ENCODE results near the gene TRIB2.

TRIB2 gene

DNA sequence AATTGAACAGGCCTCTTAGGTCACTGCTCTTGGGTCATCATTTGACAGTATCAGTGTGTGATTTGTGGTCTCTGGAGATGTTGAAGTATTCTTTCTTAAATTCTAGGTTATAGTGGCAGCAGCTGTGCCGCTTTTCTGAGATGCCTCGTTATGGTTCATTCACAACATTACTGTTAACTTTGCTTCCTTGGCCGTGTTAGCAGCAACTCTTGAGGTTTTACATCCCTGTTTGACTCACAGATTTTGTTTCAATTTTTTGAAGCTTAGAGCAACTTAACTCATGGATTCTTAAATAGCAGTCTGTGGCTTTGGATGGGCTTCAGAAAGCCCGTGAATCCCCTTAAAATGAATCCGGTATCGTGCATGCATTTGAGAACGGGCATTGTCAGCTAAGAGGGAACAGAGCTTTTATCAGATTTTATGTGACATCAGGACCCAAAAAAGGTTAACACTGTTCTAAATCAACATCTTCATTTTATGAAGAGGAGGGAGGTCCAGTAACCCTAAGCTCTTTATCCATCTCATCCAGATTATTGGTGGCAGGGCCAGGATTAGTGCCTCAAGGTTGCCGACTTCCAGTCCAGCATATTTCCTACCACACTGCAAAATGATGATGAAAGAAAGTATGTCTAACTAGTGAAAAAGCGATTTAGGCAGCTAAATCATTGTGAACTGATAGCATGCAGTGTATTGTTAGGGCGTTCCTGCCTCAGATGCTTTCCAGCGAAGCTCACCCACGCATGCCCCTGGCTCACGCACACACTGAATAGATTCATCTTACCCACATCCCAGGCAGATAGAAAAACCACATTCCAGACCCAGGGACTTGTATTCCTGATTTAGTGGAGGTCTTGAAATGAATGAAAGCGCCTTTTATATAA lies 5.1 kb downstream of the TRIB2 start:
- DNase-seq: peak; percentile 43 to 53

DNA sequence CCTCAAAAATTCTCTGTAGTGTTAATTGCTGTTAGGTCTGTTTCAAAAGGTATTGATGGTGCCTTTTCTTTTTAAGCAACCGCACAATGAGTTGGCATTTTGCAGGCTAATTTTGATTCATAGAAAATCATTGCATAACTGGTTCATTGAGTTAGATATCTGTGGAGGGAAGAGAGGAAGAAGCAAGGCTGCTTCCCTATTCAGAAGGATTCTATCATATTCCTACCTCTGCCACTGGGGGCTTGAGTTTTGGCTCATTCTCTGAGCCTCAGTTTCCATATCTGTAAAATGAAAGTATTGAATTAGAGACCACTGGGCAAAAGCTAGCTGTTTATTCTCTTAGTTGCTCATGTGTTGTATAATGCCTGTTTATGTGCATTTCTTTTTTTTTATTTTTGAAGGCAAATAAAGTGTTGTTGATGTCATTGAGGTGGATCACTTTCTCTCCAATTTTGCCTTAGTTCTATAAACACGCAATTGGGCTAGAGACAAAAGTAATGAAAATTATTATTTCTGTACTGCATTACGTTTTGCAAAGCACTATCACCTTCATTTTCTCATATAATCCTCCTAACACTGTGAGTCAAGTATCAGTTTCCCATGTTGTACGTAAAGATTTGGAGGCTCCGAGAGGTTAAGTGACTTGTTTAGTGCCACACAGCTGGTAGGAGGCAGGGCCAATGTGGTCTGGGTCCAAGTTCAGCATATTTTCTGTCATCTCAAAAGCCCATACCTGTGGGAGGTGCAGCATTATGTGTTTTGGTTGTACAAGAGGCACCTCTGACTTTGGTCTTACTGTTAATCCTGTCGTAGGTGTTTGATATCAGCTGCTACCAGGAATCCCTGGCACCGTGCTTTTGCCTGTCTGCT lies 5.9 kb downstream of the TRIB2 start:
- DNase-seq: no peak

DNA sequence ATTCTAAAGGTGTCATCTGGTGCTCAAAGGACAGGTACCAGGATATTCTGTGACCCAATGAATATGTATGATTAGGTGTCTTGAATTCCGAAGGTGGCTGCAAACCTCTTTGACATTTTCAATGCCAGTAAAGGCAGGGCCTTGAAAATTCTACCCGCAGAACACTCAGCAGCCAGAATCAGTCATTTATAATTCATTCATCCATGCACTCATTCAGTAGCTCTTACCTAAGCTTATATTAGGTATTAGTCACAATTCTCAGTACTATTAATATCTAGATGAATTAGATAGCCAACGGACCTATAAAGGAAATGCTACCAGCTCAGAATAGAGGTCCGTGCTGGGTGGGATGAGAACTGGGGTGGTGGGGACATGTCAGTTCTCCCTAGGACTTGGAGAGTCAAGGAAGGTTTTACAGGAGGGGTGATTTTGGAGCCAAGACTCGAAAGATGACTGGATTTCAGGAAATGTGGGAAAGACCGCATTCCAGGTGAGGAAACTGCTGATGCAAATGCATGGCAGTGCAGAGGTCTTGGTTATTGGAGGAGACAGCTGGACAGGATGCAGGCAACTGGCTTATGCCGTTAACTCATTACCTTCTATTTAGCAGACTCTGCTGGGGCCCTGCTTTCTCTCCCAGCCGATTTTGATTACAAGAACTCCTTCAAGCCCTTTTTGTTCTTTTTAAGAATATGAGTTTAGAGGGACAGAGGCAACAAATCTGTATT lies 7.2 kb downstream of the TRIB2 start:
- DNase-seq: no peak

DNA sequence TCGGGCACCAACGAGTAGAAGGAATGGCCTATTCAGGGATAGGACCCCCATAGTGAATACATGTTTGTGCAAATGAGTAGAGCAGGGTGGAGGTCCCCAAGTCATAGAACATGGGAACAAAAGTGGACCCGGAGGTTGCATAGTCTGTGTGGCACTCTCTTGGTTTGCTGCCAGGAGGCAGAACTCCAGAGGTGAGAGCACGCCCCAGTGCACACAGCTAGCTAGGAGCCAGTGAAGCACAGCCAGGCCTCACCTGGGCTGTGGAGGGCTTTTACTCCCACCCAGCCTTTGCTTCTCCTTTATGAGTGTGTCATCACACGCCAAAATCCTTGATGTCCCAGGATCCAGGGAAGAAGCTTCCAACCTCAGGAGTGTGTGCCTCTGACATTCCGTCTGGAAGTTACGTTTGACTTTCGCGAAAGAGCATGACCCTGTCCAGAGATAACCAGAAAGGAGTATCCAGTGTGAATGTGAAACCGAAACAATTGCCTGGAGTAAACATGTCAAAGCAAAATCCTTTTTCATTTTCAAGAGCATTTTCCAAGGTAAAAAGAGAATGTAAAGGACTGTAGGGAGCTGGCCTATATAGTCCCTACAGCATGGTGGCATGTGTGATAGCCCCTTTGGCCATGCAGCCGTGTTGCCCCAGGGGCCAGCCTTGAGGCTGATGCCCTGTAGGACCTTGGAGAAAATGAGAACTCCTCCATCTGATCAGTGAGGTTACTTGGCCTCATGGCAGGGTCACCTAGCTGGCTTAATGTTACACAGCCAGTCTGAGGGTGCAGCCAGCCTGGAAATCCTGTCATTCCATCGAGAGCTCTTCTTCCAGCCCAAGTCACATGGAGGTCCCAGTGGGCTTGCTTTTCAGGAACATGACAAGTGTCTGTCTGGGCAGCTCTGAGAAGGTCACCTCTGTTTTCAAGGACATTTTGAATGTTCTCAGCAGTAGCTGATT lies 8.8 kb downstream of the TRIB2 start:
- no peak for DNase-seq

DNA sequence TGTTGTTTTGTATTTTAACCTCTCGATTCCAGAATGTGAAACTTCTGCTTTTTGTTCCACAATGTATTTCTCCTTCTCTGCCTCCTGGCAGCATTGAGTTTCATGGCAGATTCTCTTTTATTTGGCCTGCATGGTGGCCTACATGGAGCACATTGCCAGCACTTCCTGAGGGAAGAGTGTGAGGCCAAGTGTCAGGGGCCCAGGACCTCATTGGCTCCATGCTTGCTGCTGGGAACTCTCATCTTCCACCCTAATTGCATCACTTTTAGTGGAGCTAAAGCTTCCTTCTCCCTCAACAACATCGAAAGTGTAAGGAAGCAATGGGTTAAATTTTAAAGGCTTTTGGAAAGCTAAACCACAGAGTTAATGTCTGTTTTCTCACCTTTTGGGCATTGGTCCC lies 9.5 kb downstream of the TRIB2 start:
- DNase-seq: no peak

DNA sequence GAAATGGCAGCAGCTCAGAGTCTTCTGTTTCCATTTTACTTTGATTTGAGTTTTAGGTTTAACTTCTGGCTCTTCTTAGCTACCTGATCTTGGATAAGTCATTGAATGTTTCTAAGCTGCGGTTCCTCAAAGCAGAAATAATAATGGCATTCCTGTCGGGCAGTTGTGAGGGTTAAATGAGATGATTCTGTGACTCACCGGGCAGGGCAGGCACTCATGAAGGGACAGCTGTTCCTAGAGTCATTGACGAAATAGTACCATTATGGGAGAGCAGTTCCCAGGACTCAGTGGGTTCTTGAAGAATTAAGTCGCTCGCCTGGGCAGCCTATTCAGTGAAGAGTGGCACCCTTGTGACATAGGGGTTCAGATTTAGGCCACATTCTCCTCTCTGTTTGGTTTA lies 10.3 kb downstream of the TRIB2 start:
- no peak for DNase-seq

DNA sequence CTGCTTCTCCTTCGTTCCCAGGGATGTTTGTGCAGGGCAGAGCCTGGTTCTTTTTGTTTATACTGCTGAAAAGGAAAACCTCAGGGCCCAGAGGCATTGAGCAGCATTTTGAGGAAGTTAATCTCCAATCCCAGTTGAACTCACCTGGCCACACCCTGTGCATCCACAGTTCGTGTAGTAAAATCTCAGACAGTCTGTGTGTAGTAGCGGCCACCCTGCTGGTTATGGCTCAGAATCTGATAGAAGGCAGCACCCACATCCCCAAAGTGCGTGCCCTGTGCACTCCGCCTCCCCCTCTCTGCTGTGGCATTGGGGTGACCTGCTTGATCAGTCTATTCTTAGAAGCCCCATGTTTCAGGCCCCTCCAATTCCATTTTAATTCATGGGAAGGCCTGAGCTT lies 10.9 kb downstream of the TRIB2 start:
- no peak for DNase-seq

DNA sequence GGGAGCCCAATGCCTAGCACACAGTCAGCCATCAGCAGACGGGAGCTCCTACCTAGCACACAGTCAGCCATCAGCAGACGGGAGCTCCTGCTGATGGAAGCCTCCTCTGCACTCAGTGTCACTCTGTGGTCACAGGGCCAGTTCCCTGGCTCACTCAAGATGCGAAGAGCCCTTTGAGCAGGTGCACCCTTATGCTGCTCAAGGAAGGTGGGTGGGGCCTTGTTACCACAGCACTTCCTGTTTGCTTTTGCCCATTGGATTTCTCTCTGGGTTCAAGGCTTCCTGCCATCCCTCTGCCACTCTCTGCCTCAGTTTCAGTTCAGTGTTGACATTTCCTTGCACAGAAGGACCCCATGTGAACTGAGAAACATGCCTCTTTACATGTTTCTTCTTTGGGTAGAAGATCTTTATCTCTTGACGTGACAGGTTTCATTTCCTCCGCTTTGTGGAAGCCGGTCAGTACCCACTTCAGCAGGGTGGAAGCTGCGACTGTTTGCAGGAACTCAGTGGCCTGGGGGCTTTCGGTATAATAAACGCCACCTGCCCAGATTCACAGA lies 11.6 kb downstream of the TRIB2 start:
- DNase-seq: peak; percentile 40 to 47

DNA sequence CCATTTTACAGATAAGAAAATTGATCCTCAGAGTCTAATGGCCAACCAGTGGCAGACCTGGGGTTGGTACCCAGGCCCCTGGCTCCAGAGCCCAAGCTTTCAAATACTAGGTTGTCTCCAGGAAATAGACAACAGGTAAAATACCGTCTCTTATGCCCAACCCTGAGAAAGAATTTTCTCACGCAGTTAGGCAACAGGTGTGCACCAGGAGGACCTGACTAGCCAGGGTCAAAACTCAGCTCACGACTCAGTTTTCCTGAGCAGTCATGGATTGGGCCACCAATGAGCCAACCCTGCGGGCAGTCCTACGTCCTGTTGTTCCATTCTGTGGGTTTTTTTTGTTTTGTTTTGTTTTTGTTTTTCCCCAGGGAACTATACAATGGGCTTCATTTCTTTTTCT lies 13.5 kb downstream of the TRIB2 start:
- no peak for DNase-seq

DNA sequence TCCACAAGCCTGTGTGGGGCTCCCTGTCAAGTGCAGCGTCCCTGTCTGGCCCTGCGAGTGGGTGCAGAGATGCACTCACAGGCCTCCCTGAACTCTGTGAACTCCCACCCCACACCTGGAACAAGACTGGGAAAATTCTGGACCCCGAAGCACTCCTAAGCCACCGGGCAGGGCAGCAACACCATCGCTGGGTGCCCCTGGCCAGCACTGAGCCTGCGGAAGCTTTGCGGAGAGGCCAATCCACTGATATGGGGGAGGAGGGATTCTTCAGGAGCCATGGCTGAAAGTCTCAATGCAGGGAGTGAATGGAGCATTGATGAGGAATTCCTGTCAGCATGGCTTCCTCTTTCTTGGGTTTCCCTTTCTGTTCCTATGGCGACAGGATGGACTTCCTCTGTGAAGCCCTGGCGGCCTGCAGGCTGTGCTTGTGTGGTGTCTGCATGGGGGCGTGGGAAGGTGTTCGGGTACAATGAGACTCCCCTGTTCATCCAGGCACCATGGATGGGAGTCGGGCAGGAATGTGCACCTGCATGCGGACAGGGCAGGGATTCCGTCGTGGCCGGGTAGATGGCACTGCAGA lies 15.1 kb downstream of the TRIB2 start:
- DNase-seq: no peak

DNA sequence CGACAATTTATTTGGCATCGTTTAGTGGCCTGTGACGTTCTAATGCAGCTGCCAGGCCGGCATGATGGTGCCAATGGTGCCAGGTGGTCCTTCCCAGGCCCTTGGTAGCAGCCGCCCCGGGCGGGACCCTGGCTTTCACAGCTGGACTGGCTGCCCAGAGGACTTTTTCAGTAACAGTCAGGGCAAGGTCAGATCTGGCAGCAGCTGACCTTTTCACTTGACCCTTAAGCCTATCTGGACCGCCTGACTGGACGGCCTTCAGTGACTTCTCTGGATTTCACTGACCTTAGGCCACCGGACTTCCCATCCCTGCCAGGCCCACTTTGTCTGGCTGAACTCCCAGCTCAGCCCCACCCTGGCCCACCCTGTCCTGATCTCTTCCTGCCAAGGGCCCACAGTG lies 15.9 kb downstream of the TRIB2 start:
- DNase-seq: no peak

DNA sequence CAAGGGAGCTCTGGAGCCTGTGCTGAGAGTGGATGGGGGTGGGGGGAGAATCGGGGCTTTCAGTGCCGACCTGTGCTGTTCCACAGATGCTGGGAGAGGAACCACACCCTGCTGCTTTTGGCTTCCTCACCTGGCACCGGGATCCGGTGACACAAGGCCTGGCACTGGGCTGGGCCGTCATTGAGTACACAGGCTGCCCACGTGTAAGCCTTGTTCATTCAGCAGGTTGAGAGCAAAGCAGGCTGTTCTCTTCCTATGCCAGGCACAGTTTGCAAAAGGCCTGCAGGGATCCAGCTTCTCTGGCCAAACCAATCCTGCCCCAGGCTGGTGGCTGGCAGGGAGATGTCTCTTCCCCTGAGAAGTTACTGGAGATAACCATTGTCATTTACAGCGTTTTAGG lies 17.1 kb downstream of the TRIB2 start:
- DNase-seq: no peak

DNA sequence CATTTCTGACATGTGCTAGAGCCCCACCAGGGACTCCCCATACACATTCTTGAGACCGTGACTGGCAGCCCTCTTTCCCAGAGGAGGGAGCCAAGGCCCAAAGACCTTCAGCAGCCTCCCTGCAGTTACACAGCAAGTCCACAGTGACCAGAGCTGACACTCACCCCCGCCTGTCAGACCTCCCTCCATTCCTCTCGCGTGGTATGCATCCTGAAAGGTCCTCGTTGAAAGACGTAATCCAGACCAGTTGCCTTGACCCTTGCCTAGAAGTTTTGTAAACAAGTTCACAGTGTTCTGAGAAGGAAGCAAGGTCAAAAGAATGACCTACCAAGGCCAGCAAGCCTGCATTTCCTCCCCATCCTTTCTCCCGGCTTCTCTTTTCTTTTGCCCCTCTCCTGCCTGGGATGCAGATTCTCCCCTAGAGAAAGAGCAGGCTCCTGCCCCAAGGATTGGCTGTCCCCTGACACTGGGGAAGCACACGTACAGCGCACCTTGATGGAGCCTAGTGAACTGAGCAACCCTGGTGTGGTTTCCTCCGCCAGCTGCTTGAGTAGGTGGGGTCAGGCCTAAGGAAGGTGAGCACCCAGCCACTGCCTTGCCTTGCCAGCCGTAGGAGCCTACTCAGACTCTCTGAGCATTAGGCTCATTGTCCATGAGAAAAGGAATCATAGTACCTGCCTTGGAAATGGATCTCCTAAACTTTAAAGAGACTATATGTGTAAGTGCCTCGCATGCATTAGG lies 18.3 kb downstream of the TRIB2 start:
- DNase-seq: no peak

DNA sequence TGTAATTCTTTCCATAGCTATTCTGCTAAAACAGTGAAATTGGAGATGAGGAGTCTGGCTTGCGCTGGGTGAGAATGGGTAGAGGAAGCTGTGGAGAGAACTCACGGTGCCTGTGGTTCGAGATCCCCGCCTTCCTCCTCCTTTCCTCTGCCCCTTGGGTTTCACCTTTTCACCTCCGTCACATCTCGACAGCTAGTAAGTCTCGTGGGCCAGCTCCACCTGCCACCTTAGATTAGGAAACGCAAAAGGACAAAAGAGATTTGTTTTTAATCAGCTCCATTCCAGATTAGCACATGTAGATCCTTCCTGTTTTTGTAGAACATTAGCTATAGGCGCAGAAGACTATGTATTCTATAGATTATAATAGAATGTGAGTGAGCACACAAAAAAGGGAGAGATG lies 20.6 kb downstream of the TRIB2 start:
- DNase-seq: no peak

DNA sequence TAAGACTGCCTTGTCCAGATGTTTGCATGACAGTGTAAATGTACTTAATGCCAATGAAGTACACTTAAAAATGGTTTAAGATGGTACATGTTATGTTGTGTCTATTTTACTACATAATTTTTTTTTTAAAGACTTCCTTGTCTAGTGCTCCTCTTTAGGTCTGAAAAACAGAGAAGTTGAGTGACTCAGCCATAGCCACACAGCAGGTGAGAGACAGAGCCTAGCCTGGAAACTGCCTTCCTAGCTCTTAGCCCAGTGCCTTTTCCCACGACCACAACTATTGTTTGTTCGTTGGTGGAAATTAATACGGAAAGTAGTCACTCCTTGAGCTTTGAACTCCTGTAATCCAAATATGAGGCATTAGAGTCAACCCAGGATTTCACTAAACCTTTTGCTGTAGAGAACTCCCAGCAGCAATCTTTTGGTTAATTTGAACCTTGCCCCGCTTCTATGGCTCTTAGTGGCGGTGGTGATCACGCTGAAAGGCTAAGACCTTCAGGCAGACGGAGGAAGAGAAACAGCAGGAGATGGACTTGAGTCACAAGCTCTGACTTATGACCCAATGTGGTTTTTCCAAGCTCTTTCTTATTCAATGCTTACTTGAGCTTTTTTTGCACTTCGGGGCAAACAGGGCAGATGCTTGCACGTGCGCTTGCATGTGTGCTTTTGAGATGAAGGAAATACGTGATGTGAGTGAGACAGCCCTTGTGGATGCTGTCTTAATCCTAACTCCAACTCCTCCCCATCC lies 21.2 kb downstream of the TRIB2 start:
- DNase-seq: no peak

DNA sequence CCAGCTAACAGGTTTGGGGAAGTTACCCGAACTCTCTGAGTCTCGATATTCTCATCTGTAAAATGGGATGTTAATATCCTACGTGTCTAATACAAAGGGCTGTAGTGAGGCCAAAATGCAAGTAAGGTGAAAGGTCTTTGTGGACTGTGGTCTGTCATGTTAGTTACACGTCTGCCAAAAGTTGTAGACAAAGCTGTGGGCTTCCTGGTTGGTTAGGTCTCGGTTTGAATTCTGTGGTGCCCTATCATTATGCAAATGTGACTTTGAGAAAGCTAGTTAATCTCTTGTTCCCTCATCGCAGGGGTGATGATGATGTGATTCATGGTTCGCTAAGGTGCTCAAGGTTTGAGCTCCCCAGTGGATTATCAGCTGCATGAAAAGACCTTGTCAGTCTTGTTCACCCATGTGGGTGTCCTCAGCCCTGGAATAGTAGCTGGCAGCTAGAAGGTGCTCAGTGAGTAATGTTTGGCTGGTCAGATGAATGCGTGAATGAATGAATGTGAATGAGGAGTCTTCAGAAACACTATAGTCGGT lies 23.1 kb downstream of the TRIB2 start:
- no peak for DNase-seq

DNA sequence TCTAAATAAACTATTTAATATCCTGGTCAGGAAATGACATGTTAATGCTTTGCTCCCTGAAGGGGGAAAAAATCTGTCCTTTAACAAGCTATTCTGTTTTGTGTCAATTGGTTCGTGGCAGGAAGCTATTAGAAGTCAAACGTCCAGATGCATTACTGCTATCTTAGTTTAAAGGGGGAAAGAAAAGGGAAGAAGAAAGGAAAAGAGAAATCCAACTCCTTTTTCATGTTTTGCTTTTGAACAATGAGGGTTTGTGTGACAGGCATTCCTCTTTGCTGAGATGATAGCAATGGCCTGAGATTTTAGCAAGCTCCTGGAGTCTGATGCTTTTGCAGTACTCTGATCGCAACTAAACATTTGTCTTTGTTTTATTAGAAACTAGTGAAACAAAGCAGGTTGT lies 24.6 kb downstream of the TRIB2 start:
- no peak for DNase-seq

DNA sequence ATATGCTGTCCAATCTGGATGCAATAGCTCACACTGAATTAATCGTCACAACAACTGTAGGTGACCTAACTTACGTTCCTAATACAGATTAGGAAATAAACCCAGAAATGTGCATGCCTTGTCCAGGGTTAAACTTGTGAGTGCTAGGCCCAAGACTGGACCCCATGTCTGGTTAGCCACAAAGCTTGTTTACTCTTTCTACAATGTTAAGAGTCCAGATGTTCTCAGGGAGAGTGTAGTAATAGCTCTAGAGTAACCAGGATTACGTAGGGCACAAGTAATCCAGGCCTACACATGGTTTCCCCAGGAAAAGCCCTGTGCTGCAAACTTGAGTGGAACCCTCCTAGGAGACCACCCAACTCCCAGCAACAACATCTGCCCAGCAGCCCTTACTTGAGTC lies 26.2 kb downstream of the TRIB2 start:
- no peak for DNase-seq

DNA sequence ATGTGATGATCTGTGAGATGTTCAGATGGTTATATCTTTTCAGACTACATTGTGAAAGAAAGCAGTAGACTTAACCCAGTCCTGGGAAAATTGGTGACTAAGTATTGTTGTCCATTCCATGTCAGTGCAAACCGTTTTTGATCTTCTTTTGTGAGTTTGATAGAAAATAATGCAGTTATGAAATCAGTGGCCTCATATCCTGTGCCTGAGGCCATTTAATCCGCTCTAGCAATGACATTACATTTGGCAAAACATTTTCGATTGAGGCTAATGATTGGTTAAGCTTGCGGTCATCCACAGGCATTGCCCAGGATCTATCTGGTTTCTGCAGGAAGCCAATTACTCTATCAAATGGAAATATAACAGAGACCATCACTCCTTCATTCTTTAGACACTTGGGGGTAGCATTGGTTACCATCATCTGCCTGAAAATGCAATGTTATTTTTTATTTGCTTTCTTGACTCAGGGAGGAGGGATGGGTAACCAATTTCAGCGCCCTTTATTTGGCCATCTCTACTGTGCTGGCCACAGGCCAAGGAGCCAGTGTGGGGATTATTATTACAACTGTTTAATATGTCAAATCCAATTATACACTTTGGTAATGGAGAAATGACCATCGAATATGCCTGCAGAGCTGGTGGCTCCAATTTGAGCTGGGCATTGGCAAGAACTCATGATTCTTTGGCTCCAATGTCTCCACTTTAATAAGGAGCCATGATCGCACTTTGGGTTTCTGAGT lies 33.6 kb downstream of the TRIB2 start:
- no peak for DNase-seq

All from stimulated activated CD4-positive, alpha-beta T cell treated with anti-CD3 and anti-CD28 coated beads, Interleukin-2, amount 100 ng/mL, for 24 hours (primary cell).